GM18505 (cell line): Measurements from ENCODE around the gene AP3B1.

Experiments used
- ATAC-seq: cut with Tn5 transposase; IDR thresholded peaks from one replicate; pipeline ENCODE4 v1.9.1; 2021; ENCODE audit not compliant: unreplicated experiment
- POLR2A ChIP-seq: IDR thresholded peaks from 4 replicates; pipeline ENCODE4 v1.6.1; 2011; ENCODE audit warnings: borderline replicate concordance; ENCODE audit not compliant: insufficient read depth, insufficient read length; ENCODE audit errors: extremely low read depth

AP3B1 gene

GRCh38 chr5:78279194-78279593 is 15.3 kb downstream of the AP3B1 start:
- ATAC-seq: no peak
- no peak for TF ChIP-seq POLR2A

GRCh38 chr5:78277715-78278114 is 16.8 kb downstream of the AP3B1 start:
- no peak for ATAC-seq
- TF ChIP-seq POLR2A: no peak

GRCh38 chr5:78275998-78276543 is 18.4 kb downstream of the AP3B1 start:
- no peak for TF ChIP-seq POLR2A
- no peak for ATAC-seq

- TF ChIP-seq POLR2A: no peak
- no peak for ATAC-seq
Measured at GRCh38 chr5:78274540-78275197, 19.8 kb downstream of the AP3B1 start.

GRCh38 chr5:78273436-78273835 is 21.1 kb downstream of the AP3B1 start:
- TF ChIP-seq POLR2A: no peak
- no peak for ATAC-seq

GRCh38 chr5:78271766-78272165 is 22.7 kb downstream of the AP3B1 start:
- ATAC-seq: no peak
- no peak for TF ChIP-seq POLR2A

GRCh38 chr5:78269088-78269703 is 25.3 kb downstream of the AP3B1 start:
- no peak for TF ChIP-seq POLR2A
- no peak for ATAC-seq

GRCh38 chr5:78268356-78268755 is 26.1 kb downstream of the AP3B1 start:
- TF ChIP-seq POLR2A: no peak
- ATAC-seq: no peak

- TF ChIP-seq POLR2A: no peak
- no peak for ATAC-seq
Measured at GRCh38 chr5:78265163-78265562, 29.3 kb downstream of the AP3B1 start.

GRCh38 chr5:78264600-78264999 is 29.9 kb downstream of the AP3B1 start:
- no peak for ATAC-seq
- no peak for TF ChIP-seq POLR2A

GRCh38 chr5:78260771-78261170 is 33.7 kb downstream of the AP3B1 start:
- ATAC-seq: no peak
- TF ChIP-seq POLR2A: no peak

- no peak for TF ChIP-seq POLR2A
- no peak for ATAC-seq
Measured at GRCh38 chr5:78253201-78253600, 41.3 kb downstream of the AP3B1 start.

GRCh38 chr5:78252715-78253114 is 41.8 kb downstream of the AP3B1 start:
- TF ChIP-seq POLR2A: no peak
- ATAC-seq: no peak

GRCh38 chr5:78251663-78252284 is 42.7 kb downstream of the AP3B1 start:
- no peak for ATAC-seq
- no peak for TF ChIP-seq POLR2A
